OCI-LY7 (cell line): ENCODE measurements around the gene PLEK.

Source experiments
- EZH2phosphoT487 ChIP-seq: fragments of 200-600 bp; sonication (generic); IDR thresholded peaks from 2 replicates; pipeline ENCODE4 v1.6.1; 2018; ENCODE audit warnings: low read depth, borderline replicate concordance, mild to moderate bottlenecking, mixed run types, antibody characterized with exemption, low read length, moderate library complexity, mixed read lengths
- TF ChIP-seq, protein P1 (sequence below): fragments of 200-600 bp; sonication (generic); conservative IDR thresholded peaks from 2 replicates; pipeline ENCODE4 v1.5.1; 2014; ENCODE audit warnings: mild to moderate bottlenecking, antibody characterized with exemption, low read length, moderate library complexity, mixed read lengths

DNA sequence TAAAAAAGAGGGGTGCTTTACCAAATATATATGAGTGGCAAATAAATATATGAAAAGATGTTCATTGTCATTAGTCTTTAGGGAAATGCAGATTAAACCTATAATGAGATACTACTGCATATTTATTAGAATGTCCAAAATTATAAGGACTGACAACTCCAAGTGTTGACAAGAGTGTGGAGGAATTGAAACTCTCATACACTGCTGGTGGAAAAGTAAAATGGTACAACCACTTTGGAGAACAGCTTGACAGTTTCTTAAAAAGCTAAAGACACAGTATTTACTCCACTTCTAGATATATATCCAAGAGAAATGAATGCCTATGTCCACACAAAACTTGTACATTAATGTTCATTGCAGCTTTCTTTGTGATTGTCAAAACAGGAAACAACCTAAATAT is 50.4 kb downstream of the PLEK start:
- TF ChIP-seq, protein P1, sequence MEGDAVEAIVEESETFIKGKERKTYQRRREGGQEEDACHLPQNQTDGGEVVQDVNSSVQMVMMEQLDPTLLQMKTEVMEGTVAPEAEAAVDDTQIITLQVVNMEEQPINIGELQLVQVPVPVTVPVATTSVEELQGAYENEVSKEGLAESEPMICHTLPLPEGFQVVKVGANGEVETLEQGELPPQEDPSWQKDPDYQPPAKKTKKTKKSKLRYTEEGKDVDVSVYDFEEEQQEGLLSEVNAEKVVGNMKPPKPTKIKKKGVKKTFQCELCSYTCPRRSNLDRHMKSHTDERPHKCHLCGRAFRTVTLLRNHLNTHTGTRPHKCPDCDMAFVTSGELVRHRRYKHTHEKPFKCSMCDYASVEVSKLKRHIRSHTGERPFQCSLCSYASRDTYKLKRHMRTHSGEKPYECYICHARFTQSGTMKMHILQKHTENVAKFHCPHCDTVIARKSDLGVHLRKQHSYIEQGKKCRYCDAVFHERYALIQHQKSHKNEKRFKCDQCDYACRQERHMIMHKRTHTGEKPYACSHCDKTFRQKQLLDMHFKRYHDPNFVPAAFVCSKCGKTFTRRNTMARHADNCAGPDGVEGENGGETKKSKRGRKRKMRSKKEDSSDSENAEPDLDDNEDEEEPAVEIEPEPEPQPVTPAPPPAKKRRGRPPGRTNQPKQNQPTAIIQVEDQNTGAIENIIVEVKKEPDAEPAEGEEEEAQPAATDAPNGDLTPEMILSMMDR: no peak
- TF ChIP-seq EZH2phosphoT487: no peak
